ENCODE measurements around the gene HTRA3.

DNA sequence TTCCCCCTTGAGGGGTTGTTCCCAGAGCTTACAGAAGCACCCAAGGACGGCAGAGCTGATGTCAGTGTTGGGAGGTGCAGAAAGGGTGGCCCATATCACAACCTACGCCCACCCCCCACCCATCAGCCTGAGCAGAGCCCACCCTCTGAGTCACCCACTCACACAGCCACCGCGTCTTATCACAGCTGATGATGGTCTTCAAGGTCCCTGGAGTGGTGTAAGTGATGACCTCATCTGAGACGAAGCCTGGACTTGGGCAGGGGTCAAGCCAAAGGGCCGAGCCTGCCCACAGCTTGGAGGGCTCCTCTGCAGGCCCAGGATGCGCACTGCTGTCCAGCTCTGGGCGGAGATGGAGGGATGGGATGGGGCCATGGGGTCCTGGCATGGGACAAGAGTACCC, 3.0 kb upstream of the HTRA3 start:
- TF ChIP-seq, protein P1, sequence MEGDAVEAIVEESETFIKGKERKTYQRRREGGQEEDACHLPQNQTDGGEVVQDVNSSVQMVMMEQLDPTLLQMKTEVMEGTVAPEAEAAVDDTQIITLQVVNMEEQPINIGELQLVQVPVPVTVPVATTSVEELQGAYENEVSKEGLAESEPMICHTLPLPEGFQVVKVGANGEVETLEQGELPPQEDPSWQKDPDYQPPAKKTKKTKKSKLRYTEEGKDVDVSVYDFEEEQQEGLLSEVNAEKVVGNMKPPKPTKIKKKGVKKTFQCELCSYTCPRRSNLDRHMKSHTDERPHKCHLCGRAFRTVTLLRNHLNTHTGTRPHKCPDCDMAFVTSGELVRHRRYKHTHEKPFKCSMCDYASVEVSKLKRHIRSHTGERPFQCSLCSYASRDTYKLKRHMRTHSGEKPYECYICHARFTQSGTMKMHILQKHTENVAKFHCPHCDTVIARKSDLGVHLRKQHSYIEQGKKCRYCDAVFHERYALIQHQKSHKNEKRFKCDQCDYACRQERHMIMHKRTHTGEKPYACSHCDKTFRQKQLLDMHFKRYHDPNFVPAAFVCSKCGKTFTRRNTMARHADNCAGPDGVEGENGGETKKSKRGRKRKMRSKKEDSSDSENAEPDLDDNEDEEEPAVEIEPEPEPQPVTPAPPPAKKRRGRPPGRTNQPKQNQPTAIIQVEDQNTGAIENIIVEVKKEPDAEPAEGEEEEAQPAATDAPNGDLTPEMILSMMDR (IDR thresholded peaks at IDR 0.05), result no peak
- TF ChIP-seq POLR2A (IDR thresholded peaks at IDR 0.05), result no peak

All from uterus (tissue), 2 donors.